ENCODE results near the gene RELB. TPM values are rescaled to one million over a fixed set of nuclear protein-coding genes. Genes with fewer than 3 reads are reported as not detected.
"Not testable (repeated sequence)": the region's sequence is repeated elsewhere in the genome, so short reads cannot be mapped to it uniquely, and the experiment has no call there.

The RELB gene
- total RNA-seq, 4 donors from 2014 or later, result 4.8 to 11.8 (median 7.6) TPM

DNA sequence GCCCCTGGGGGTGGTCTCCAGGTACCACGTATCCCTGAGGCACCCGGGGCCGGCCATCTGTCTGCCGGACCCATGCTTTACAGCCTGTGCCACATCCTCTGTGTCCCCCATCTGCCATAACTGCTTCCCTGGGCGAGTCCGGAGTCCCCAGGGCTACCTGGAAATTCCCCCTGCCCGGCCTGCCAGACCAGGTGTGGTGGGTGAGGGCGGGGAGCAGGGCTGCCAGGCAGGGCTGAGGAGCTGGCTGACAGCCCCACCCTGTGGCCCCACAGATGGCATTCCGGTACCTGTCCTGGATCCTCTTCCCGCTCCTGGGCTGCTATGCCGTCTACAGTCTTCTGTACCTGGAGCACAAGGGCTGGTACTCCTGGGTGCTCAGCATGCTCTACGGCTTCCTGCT, 10.3 kb upstream of the RELB start:
- Histone ChIP-seq H3K36me3 (peaks cover 33 to 83% (median 33%) of the 10 kb centered on the region in 3 donors), H3K27me3 (no peaks in the 10 kb centered on the region), H3K4me3 (no peak overlapping the region), H3K27ac (no peak overlapping the region), H3K9me3 (no peaks in the 10 kb centered on the region), H3K4me1 (no peaks in the 10 kb centered on the region)
- intact Hi-C loops (cut with DNase I), result no loop called here
- no peak for TF ChIP-seq POLR2A (IDR thresholded peaks at IDR 0.05)
- TF ChIP-seq, protein P1, sequence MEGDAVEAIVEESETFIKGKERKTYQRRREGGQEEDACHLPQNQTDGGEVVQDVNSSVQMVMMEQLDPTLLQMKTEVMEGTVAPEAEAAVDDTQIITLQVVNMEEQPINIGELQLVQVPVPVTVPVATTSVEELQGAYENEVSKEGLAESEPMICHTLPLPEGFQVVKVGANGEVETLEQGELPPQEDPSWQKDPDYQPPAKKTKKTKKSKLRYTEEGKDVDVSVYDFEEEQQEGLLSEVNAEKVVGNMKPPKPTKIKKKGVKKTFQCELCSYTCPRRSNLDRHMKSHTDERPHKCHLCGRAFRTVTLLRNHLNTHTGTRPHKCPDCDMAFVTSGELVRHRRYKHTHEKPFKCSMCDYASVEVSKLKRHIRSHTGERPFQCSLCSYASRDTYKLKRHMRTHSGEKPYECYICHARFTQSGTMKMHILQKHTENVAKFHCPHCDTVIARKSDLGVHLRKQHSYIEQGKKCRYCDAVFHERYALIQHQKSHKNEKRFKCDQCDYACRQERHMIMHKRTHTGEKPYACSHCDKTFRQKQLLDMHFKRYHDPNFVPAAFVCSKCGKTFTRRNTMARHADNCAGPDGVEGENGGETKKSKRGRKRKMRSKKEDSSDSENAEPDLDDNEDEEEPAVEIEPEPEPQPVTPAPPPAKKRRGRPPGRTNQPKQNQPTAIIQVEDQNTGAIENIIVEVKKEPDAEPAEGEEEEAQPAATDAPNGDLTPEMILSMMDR (IDR thresholded peaks at IDR 0.05), result no peak
- WGBS, 2 donors, result 90 to 97% methylated on average over 4 to 5 of the region's 12 CpGs
- DNase-seq, result no peak

DNA sequence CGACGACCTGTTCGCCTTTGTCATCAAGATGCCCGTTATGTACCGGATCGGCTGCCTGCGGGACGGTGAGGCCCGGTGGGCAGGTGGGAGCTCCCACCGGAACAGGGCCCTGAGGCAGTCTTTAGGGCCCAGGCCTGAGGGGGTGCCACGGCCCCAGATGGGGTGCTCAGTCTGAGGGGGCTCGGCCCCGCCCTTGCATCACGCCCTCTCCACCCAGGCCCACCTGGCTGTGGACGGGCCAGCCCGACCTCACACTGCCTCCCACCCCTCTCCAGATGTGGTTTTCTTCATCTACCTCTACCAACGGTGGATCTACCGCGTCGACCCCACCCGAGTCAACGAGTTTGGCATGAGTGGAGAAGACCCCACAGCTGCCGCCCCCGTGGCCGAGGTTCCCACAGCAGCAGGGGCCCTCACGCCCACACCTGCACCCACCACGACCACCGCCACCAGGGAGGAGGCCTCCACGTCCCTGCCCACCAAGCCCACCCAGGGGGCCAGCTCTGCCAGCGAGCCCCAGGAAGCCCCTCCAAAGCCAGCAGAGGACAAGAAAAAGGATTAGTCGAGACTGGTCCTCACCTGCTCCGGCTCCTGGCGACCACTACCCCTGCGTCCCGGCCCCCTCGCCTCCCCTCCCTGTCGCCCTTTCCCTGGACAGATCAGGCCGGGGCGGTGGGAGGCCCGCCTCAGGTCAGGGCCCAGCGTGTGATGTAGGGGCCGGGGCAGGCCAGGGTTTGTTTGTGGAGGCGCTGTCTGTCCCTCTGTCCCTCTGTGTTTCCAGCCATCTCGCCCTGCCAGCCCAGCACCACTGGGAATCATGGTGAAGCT, 8.7 kb upstream of the RELB start:
- no peak for DNase-seq

DNA sequence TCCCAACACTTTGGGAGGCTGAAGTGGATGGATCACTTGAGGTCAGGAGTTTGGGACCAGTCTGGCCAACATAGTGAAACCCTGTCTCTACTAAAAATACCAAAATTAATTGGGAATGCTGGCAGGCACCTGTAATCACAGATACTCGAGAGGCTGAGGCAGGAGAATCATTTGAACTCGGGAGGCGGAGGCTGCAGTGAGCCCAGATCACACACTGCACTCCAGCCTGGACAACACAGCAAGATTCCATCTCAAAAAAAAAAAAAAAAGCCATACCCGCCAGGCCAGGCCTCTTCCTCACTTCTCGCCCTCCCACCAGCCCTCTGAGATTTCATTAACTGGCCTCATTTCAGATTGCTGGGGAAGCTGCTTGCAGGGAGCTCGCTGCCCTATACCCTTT, 7.7 kb upstream of the RELB start:
- intact Hi-C loops (cut with DNase I), result no loop called here
- Histone ChIP-seq H3K9me3 (no peaks in the 10 kb centered on the region), H3K36me3 (peaks cover 27 to 57% (median 28%) of the 10 kb centered on the region in 3 donors), H3K4me1 (no peaks in the 10 kb centered on the region), H3K27ac (no peak overlapping the region), H3K4me3 (no peak overlapping the region), H3K27me3 (no peaks in the 10 kb centered on the region)
- no peak for DNase-seq
- WGBS, 2 donors, result 85 to 90% methylated on average over 4 to 6 of the region's 6 CpGs
- no peak for TF ChIP-seq POLR2A (IDR thresholded peaks at IDR 0.05)
- TF ChIP-seq, protein P1 (IDR thresholded peaks at IDR 0.05), result no peak

More for the DNA sequence above, 8.7 kb upstream of the RELB start:
- 89% methylated on average over 14 of the region's 44 CpGs; no CpG with 5 or more reads in 1 of the 2 donors for WGBS, 2 donors
- H3K27ac ChIP-seq, result no peak overlapping the region
- no peaks in the 10 kb centered on the region for H3K27me3 ChIP-seq
- H3K4me1 ChIP-seq, result no peaks in the 10 kb centered on the region
- intact Hi-C loops (cut with DNase I), result no loop called here
- H3K4me3 ChIP-seq, result no peak overlapping the region
- no peaks in the 10 kb centered on the region for H3K9me3 ChIP-seq
- no peak for TF ChIP-seq POLR2A (IDR thresholded peaks at IDR 0.05)
- TF ChIP-seq, protein P1 (IDR thresholded peaks at IDR 0.05), result no peak
- peaks cover 28 to 67% (median 33%) of the 10 kb centered on the region in 3 donors for H3K36me3 ChIP-seq

DNA sequence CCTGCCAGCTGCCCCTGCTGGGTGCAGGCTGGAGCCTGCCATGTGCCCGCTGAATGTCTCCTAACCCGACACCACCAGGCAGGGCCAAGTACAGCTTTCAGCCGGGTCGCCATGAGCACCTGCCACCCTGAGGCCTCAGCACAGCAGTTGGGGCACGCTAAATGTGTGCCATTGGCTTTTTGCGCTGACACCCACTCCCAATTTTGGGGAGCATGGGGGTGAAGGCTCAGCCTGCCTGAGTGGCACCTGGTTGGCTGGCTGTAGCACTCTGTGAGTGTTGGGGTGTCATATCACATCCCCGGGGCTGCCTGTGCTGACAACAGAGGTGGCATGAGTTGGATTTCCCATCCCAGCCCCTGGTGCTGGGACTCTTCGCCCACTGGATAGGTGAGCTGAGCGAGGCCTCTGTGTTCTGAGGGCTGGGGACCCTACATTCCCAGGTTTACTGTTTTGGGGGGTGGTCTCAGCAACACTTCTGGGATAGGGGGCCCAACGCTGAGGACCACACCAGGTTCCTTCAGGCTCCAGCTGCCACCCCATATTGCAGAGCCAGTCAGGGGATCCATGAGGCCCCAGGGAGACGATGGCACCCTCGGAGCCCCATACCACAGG, 7.2 kb upstream of the RELB start:
- Histone ChIP-seq H3K27me3 (no peaks in the 10 kb centered on the region), H3K4me3 (no peak overlapping the region), H3K9me3 (no peaks in the 10 kb centered on the region), H3K27ac (no peak overlapping the region), H3K36me3 (peaks cover 25 to 52% (median 27%) of the 10 kb centered on the region in 3 donors), H3K4me1 (no peaks in the 10 kb centered on the region)
- 80 to 84% methylated on average over 1 to 10 of the region's 12 CpGs for WGBS, 2 donors
- TF ChIP-seq, protein P1 (IDR thresholded peaks at IDR 0.05), result no peak
- TF ChIP-seq POLR2A (IDR thresholded peaks at IDR 0.05), result no peak
- DNase-seq, result no peak
- intact Hi-C loops (cut with DNase I), result no loop called here

DNA sequence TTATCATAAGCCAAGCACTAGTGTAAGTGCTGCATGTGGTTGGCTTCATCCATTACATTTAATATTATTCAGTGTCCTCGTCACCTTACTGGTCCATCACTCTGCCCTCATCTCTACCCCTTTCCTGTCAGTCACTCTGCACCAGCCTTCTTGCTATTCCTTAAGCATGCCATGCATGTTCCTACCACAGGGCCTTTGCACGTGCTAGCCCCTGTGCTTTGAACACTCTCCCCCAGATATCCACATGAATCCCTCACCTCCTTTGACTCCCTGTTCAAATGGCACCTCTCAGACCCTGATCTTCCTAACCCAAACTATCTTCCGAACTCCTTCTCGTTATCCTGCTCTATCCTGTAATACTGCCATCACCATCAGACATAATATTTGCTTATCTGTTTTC, 3.2 kb upstream of the RELB start:
- TF ChIP-seq, protein P1 (IDR thresholded peaks at IDR 0.05), result no peak
- no peak for TF ChIP-seq POLR2A (IDR thresholded peaks at IDR 0.05)
- H3K9me3 ChIP-seq, result no peaks in the 10 kb centered on the region
- peaks cover 0 to 12% (median 0%) of the 10 kb centered on the region in 3 donors for H3K36me3 ChIP-seq
- no peak overlapping the region for H3K27ac ChIP-seq
- H3K4me3 ChIP-seq, result no peak overlapping the region
- no peak for DNase-seq
- no peaks in the 10 kb centered on the region for H3K27me3 ChIP-seq
- intact Hi-C loops (cut with DNase I), result no loop called here
- peaks cover 7 to 16% (median 11%) of the 10 kb centered on the region in 3 donors for H3K4me1 ChIP-seq
- WGBS, 2 donors, result 81 to 95% methylated on average over 4 of the region's 4 CpGs

DNA sequence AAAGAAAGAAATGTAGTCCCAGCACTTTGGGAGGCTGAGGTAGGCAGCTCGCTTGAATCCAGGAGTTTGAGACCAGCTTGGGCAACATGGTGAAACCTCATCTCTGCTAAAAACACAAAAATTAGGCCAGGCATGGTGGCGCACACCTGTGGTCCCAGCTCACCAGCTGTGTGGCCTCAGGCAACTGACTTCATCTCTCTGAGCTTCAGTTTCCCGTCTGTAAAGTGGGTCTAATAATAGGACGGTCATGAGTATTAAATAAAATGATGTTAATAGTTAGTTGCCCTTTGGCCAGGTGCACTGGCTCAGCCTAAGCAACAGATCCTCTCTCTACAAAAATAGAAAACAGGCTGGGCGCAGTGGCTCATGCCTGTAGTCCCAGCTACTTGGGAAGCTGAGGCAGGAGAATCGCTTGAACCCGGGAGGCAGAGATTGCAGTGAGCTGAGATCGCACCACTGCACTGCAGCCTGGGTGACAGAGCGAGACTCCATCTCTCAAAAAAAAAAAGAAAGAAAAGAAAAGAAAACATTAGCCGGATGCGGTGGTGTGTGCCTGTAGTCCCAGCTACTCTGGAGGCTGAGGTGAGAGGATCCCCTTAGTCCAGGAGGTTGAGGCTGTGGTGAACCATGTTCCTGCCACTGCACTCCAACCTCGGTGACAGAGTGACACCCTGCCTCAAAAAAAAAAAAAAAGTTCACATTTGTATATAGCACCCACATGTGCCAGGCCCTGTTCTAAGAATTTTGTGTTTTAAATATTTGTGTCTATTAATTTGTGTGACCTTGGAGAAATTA, 1.9 kb upstream of the RELB start:
- intact Hi-C loops (cut with DNase I); H3K36me3 ChIP-seq; H3K27ac ChIP-seq; H3K27me3 ChIP-seq; H3K9me3 ChIP-seq; H3K4me3 ChIP-seq; DNase-seq: not testable (repeated sequence)
- 64 to 68% methylated on average over 9 to 10 of the region's 12 CpGs for WGBS, 2 donors
- H3K4me1 ChIP-seq, result peaks cover 7 to 16% (median 11%) of the 10 kb centered on the region in 3 donors

DNA sequence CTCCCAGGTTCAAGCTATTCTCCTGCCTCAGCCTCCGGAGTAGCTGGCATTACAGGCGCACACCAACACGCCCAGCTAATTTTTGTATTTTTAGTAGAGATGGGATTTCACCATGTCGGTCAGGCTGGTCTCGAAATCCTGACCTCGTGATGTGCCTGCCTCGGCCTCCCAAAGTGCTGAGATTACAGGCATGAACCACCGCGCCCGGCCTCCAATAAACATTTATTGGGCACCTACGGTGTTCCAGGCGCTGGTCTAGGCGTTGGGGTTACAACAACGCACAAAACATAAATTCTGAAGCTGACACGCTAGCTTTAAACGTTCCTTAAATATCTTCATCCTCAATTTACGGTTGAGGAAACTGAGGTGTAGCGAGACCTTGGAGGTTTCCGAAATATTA, 599 bp upstream of the RELB start:
- Histone ChIP-seq H3K27ac (peak overlapping the region in 3 of 4 donors; percentile 77 to 99 (median 99)), H3K4me1 (peaks cover 7 to 16% (median 11%) of the 10 kb centered on the region in 3 donors), H3K4me3 (peak overlapping the region in 3 of 4 donors; percentile 24 to 93 (median 87)), H3K36me3 (peaks cover 0 to 11% (median 0%) of the 10 kb centered on the region in 3 donors)
- WGBS, 2 donors, result 64 to 68% methylated on average over 19 of the region's 19 CpGs
- DNase-seq; H3K27me3 ChIP-seq; intact Hi-C loops (cut with DNase I); H3K9me3 ChIP-seq: not testable (repeated sequence)
